Liver (tissue), 9 donors: Measurements from ENCODE around the gene NUP37. TPM values are rescaled to one million over a fixed set of nuclear protein-coding genes. Genes with fewer than 3 reads are reported as not detected.
A peak's percentile ranks its signal among the peaks of the same experiment; 100 is the strongest.

Experiments used
- DNase-seq: peaks from one replicate; pipeline ENCODE4 v3.0.0-alpha.2; 2017; ENCODE audit warnings: low spot score
- H3K27ac ChIP-seq, 2 donors: one replicate each; pipeline ENCODE4 v1.7.0; 2013; ENCODE audit warnings: inconsistent platforms in 2 of 2, low read length in 2 of 2, control low read depth in 1 of 2, low read depth in 1 of 2, mild to moderate bottlenecking in 1 of 2
- H3K27me3 ChIP-seq, 4 donors: one replicate each; pipeline versions ENCODE4 v1.6.1 to v1.7.0; 2013; ENCODE audit warnings: low read length in 3 of 4, inconsistent platforms in 1 of 4, mild to moderate bottlenecking in 1 of 4, moderate library complexity in 1 of 4; ENCODE audit not compliant: control insufficient read depth in 4 of 4, insufficient read depth in 4 of 4
- H3K36me3 ChIP-seq, 4 donors: one replicate each; pipeline versions ENCODE4 v1.6.1 to v1.7.0; 2013; ENCODE audit warnings: low read length in 3 of 4, mild to moderate bottlenecking in 3 of 4, low read depth in 1 of 4, moderate library complexity in 1 of 4; ENCODE audit not compliant: control insufficient read depth in 4 of 4, insufficient read depth in 3 of 4
- H3K4me1 ChIP-seq, 4 donors: one replicate each; pipeline versions ENCODE4 v1.6.1 to v1.7.0; 2013; ENCODE audit warnings: low read length in 3 of 4, mild to moderate bottlenecking in 3 of 4, moderate library complexity in 1 of 4; ENCODE audit not compliant: control insufficient read depth in 4 of 4, insufficient read depth in 4 of 4
- H3K4me3 ChIP-seq, 3 donors: one replicate each; pipeline versions ENCODE4 v1.6.1 to v1.7.0; 2013; ENCODE audit warnings: low read length in 3 of 3, control low read depth in 1 of 3, low read depth in 1 of 3, mild to moderate bottlenecking in 1 of 3
- H3K9ac ChIP-seq, 2 donors: one replicate each; pipeline ENCODE4 v1.7.0; 2013; ENCODE audit warnings: low read length in 2 of 2, mild to moderate bottlenecking in 2 of 2, moderate library complexity in 2 of 2, control low read depth in 1 of 2, low read depth in 1 of 2
- H3K9me3 ChIP-seq, 4 donors: one replicate each; pipeline versions ENCODE4 v1.6.1 to v1.7.0; 2013; ENCODE audit warnings: low read length in 3 of 4; ENCODE audit not compliant: control insufficient read depth in 4 of 4
- EGR1 ChIP-seq, 2 donors: IDR thresholded peaks; 2 replicates each; pipeline ENCODE4 v1.6.1; 2016 to 2018; ENCODE audit warnings: antibody characterized with exemption in 2 of 2, low read depth in 2 of 2
- FOXA1 ChIP-seq: IDR thresholded peaks from 2 replicates; pipeline ENCODE4 v1.6.1; 2016; ENCODE audit warnings: antibody characterized with exemption
- FOXA2 ChIP-seq: IDR thresholded peaks from 2 replicates; pipeline ENCODE4 v1.6.1; 2016; ENCODE audit warnings: antibody characterized with exemption
- GABPA ChIP-seq, 2 donors: IDR thresholded peaks in 1 of 2; conservative IDR thresholded peaks in 1 of 2; 2 replicates each; pipeline ENCODE4 v1.6.1; 2016; ENCODE audit warnings: antibody characterized with exemption in 2 of 2, mild to moderate bottlenecking in 1 of 2, moderate library complexity in 1 of 2
- HNF4A ChIP-seq, 2 donors: conservative IDR thresholded peaks; 2 replicates each; pipeline ENCODE4 v1.6.1; 2016; ENCODE audit warnings: antibody characterized with exemption in 2 of 2, mild to moderate bottlenecking in 2 of 2
- HNF4G ChIP-seq: IDR thresholded peaks from 2 replicates; pipeline ENCODE4 v1.6.1; 2016; ENCODE audit warnings: antibody characterized with exemption
- JUND ChIP-seq, 2 donors: IDR thresholded peaks; 2 replicates each; pipeline ENCODE4 v1.6.1; 2016; ENCODE audit warnings: antibody characterized with exemption in 2 of 2
- NR2F2 ChIP-seq: IDR thresholded peaks from 2 replicates; pipeline ENCODE4 v1.6.1; 2016; ENCODE audit warnings: antibody characterized with exemption
- RAD21 ChIP-seq, 2 donors: IDR thresholded peaks; 2 replicates each; pipeline ENCODE4 v1.6.1; 2016; ENCODE audit warnings: antibody characterized with exemption in 2 of 2, mild to moderate bottlenecking in 2 of 2
- RXRA ChIP-seq, 2 donors: IDR thresholded peaks; 2 replicates each; pipeline ENCODE4 v1.6.1; 2017 to 2018; ENCODE audit warnings: antibody characterized with exemption in 2 of 2, mild to moderate bottlenecking in 1 of 2
- SP1 ChIP-seq: IDR thresholded peaks from 2 replicates; pipeline ENCODE4 v1.6.1; 2018; ENCODE audit warnings: antibody characterized with exemption, mild to moderate bottlenecking
- TAF1 ChIP-seq: conservative IDR thresholded peaks from 2 replicates; pipeline ENCODE4 v1.6.1; 2016; ENCODE audit warnings: antibody characterized with exemption, mild to moderate bottlenecking
- WGBS: extraction: QIAGEN DNeasy Blood & Tissue Kit; methylation state at CpG from one replicate; pipeline ENCODE4 v1.1.7; 2013; 5-methylcytosine and 5-hydroxymethylcytosine counted together
- polyA plus RNA-seq, 2 donors: library from polyadenylated mRNA; stranded (reverse) in 1 of 2; unstranded in 1 of 2; fragments of 200-250 nt in 1 of 2; fragments of >200 nt in 1 of 2; fragmentation: Nextera tagmentation in 1 of 2; extraction: Ambion mirVana in 1 of 2; gene quantifications; one replicate each; pipeline versions ENCODE4 v1.2.1 to v1.2.3, GENCODE V29; 2013 to 2015
- total RNA-seq, 2 donors: library from RNA; depleted of rRNA; stranded (reverse); fragments of >200 nt; gene quantifications; one replicate each; pipeline ENCODE4 v1.2.3, GENCODE V29; 2014
- TF ChIP-seq, protein P1 (sequence below): fragments of 150-350 bp; IDR thresholded peaks from 2 replicates; pipeline ENCODE4 v1.5.1; 2017; ENCODE audit warnings: improper control_type of control experiment, low read depth, low read length; ENCODE audit not compliant: missing input control
- TF ChIP-seq, protein P2 (sequence below): IDR thresholded peaks from 2 replicates; pipeline ENCODE4 v1.6.1; 2016; ENCODE audit warnings: antibody characterized with exemption, mild to moderate bottlenecking
- TF ChIP-seq, protein P3 (sequence below): IDR thresholded peaks from 2 replicates; pipeline ENCODE4 v1.6.1; 2016; ENCODE audit warnings: antibody characterized with exemption
- TF ChIP-seq, protein P4 (sequence below): IDR thresholded peaks from 2 replicates; pipeline ENCODE4 v1.6.1; 2016; ENCODE audit warnings: antibody characterized with exemption
- TF ChIP-seq, protein P5 (sequence below): IDR thresholded peaks from 2 replicates; pipeline ENCODE4 v1.6.1; 2016; ENCODE audit warnings: antibody characterized with exemption
- donor health status: healthy.
- donor health status: healthy.
- donor health status: healthy.
- donor health status: healthy.
- donor health status: healthy.

NUP37 gene
- total and polyA plus RNA-seq, 4 donors = 7.3 to 24.5 (median 8.5) TPM

DNA sequence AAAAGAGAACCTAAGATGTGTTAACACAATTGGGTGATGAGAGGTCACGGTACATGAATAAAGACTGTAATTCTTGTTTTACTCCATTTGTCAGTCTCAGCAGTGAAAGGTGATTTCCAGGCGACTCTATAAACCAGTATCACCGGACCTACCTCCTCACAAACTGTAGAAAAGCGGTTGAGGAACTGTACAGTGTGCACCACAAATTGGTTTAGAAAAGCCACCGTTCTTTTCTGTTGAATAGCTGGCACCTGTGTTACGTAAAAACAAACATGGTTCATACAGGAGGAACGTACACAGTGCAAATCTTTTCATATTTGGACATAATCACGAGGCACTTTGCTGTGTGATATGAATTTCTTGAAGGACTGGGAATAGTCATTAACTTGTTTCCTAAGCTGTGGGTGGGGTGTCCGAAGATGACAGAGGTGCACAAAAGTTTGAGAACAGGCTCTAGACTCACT is 58.8 kb downstream of the NUP37 start:
- Histone ChIP-seq H3K9me3 (no peaks in the 10 kb centered on the region), H3K27ac (peak overlapping the region; percentile 70 to 78), H3K4me1 (peaks cover 0 to 10% (median 3%) of the 10 kb centered on the region in 4 donors), H3K4me3 (peak overlapping the region; percentile 84 to 97 (median 96)), H3K9ac (peak overlapping the region; percentile 83 to 91), H3K27me3 (no peaks in the 10 kb centered on the region), H3K36me3 (peaks cover 1 to 6% (median 3%) of the 10 kb centered on the region in 4 donors)
- no peak for DNase-seq
- TF ChIP-seq RXRA (IDR thresholded peaks at IDR 0.05) (no peak), RAD21 (IDR thresholded peaks at IDR 0.05) (no peak), TAF1 (no peak), HNF4G (no peak), JUND (IDR thresholded peaks at IDR 0.05) (no peak), SP1 (no peak), FOXA2 (no peak), EGR1 (IDR thresholded peaks at IDR 0.05; ENCODE audit: low read depth in 2 of 2) (no peak), FOXA1 (no peak), HNF4A (conservative IDR thresholded peaks at IDR 0.05) (no peak), GABPA (IDR thresholded peaks at IDR 0.05 in 1 of 2, conservative IDR thresholded peaks at IDR 0.05 in 1 of 2) (no peak), NR2F2 (no peak)
- TF ChIP-seq, protein P1, sequence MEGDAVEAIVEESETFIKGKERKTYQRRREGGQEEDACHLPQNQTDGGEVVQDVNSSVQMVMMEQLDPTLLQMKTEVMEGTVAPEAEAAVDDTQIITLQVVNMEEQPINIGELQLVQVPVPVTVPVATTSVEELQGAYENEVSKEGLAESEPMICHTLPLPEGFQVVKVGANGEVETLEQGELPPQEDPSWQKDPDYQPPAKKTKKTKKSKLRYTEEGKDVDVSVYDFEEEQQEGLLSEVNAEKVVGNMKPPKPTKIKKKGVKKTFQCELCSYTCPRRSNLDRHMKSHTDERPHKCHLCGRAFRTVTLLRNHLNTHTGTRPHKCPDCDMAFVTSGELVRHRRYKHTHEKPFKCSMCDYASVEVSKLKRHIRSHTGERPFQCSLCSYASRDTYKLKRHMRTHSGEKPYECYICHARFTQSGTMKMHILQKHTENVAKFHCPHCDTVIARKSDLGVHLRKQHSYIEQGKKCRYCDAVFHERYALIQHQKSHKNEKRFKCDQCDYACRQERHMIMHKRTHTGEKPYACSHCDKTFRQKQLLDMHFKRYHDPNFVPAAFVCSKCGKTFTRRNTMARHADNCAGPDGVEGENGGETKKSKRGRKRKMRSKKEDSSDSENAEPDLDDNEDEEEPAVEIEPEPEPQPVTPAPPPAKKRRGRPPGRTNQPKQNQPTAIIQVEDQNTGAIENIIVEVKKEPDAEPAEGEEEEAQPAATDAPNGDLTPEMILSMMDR = no peak
- TF ChIP-seq, protein P2, sequence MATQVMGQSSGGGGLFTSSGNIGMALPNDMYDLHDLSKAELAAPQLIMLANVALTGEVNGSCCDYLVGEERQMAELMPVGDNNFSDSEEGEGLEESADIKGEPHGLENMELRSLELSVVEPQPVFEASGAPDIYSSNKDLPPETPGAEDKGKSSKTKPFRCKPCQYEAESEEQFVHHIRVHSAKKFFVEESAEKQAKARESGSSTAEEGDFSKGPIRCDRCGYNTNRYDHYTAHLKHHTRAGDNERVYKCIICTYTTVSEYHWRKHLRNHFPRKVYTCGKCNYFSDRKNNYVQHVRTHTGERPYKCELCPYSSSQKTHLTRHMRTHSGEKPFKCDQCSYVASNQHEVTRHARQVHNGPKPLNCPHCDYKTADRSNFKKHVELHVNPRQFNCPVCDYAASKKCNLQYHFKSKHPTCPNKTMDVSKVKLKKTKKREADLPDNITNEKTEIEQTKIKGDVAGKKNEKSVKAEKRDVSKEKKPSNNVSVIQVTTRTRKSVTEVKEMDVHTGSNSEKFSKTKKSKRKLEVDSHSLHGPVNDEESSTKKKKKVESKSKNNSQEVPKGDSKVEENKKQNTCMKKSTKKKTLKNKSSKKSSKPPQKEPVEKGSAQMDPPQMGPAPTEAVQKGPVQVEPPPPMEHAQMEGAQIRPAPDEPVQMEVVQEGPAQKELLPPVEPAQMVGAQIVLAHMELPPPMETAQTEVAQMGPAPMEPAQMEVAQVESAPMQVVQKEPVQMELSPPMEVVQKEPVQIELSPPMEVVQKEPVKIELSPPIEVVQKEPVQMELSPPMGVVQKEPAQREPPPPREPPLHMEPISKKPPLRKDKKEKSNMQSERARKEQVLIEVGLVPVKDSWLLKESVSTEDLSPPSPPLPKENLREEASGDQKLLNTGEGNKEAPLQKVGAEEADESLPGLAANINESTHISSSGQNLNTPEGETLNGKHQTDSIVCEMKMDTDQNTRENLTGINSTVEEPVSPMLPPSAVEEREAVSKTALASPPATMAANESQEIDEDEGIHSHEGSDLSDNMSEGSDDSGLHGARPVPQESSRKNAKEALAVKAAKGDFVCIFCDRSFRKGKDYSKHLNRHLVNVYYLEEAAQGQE = no peak
- TF ChIP-seq, protein P3, sequence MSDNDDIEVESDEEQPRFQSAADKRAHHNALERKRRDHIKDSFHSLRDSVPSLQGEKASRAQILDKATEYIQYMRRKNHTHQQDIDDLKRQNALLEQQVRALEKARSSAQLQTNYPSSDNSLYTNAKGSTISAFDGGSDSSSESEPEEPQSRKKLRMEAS = no peak
- TF ChIP-seq, protein P4, sequence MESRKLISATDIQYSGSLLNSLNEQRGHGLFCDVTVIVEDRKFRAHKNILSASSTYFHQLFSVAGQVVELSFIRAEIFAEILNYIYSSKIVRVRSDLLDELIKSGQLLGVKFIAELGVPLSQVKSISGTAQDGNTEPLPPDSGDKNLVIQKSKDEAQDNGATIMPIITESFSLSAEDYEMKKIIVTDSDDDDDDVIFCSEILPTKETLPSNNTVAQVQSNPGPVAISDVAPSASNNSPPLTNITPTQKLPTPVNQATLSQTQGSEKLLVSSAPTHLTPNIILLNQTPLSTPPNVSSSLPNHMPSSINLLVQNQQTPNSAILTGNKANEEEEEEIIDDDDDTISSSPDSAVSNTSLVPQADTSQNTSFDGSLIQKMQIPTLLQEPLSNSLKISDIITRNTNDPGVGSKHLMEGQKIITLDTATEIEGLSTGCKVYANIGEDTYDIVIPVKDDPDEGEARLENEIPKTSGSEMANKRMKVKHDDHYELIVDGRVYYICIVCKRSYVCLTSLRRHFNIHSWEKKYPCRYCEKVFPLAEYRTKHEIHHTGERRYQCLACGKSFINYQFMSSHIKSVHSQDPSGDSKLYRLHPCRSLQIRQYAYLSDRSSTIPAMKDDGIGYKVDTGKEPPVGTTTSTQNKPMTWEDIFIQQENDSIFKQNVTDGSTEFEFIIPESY = no peak
- TF ChIP-seq, protein P5, sequence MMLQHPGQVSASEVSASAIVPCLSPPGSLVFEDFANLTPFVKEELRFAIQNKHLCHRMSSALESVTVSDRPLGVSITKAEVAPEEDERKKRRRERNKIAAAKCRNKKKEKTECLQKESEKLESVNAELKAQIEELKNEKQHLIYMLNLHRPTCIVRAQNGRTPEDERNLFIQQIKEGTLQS = no peak
- WGBS = 23% methylated on average over 9 of the region's 9 CpGs
